ENCODE measurements around the gene NEK11. TPM values are rescaled to one million over a fixed set of nuclear protein-coding genes. Genes with fewer than 3 reads are reported as not detected.
"Not testable (repeated sequence)": the region's sequence is repeated elsewhere in the genome, so short reads cannot be mapped to it uniquely, and the experiment has no call there.

NEK11 gene
- total and polyA plus RNA-seq, 2 donors (not counting 3 experiments of a cell fraction or from before 2014, with no cell fraction given) = 1.7 to 4.3 TPM

DNA sequence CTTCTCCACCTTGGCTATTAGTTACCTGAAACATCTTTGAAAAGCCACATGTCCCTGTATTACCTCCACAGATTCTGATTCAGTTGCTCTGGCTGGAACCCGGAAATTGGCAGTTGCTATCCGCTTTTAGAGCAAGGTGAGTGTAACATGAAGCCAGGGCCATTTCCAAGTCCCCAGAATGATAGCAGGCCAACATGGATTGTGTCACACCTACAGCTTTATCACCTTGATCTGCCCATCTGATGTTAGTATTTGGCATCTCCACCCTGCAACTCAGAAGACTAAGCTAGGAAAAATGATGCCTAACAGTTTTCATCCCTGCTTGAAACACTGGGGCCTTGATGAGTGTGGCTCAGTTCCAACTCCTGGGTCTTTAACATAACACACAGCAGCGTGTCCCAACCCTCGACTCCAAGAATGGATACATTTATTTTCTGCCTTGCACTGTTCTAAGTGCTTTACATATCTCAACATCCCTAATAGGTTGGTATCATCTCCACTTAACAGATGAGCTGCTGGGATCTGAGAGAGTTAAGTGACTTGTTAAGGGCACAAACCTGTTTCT lies 333.6 kb downstream of the NEK11 start:
- TF ChIP-seq GATA2 (IDR thresholded peaks at IDR 0.05; ENCODE audit: insufficient read depth, insufficient read length, low read depth, low read length) (no peak), POLR2AphosphoS5 (IDR thresholded peaks at IDR 0.05; ENCODE audit: insufficient read depth, low read depth, low read length) (no peak), POLR2A (IDR thresholded peaks at IDR 0.05; ENCODE audit: low read depth, low read length) (no peak), JUN (IDR thresholded peaks at IDR 0.05; ENCODE audit: borderline replicate concordance, insufficient read depth, insufficient read length, low read depth) (no peak), MYC (IDR thresholded peaks at IDR 0.05; ENCODE audit: low read depth, low read length) (no peak), EZH2 (IDR thresholded peaks at IDR 0.05; ENCODE audit: borderline replicate concordance, low read depth, low read length, severe bottlenecking) (no peak), FOS (IDR thresholded peaks at IDR 0.05; ENCODE audit: borderline replicate concordance, insufficient read depth, low read length) (no peak)
- TF ChIP-seq, protein P1, sequence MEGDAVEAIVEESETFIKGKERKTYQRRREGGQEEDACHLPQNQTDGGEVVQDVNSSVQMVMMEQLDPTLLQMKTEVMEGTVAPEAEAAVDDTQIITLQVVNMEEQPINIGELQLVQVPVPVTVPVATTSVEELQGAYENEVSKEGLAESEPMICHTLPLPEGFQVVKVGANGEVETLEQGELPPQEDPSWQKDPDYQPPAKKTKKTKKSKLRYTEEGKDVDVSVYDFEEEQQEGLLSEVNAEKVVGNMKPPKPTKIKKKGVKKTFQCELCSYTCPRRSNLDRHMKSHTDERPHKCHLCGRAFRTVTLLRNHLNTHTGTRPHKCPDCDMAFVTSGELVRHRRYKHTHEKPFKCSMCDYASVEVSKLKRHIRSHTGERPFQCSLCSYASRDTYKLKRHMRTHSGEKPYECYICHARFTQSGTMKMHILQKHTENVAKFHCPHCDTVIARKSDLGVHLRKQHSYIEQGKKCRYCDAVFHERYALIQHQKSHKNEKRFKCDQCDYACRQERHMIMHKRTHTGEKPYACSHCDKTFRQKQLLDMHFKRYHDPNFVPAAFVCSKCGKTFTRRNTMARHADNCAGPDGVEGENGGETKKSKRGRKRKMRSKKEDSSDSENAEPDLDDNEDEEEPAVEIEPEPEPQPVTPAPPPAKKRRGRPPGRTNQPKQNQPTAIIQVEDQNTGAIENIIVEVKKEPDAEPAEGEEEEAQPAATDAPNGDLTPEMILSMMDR (IDR thresholded peaks at IDR 0.05; ENCODE audit: extremely low read depth in 1 of 2, insufficient read depth in 1 of 2, low read depth in 1 of 2, low read length in 2 of 2) = no peak
- TF ChIP-seq, protein P2, sequence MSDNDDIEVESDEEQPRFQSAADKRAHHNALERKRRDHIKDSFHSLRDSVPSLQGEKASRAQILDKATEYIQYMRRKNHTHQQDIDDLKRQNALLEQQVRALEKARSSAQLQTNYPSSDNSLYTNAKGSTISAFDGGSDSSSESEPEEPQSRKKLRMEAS (IDR thresholded peaks at IDR 0.05; ENCODE audit: insufficient read depth, insufficient read length) = no peak
- Histone ChIP-seq H3K36me3 (ENCODE audit: control insufficient read depth in 2 of 2, extremely low read depth in 1 of 2, insufficient read depth in 2 of 2, low read length in 2 of 2) (no peaks in the 10 kb centered on the region), H3K27me3 (ENCODE audit: control insufficient read depth in 2 of 2, insufficient read depth in 2 of 2, low read length in 2 of 2) (no peaks in the 10 kb centered on the region), H3K4me1 (ENCODE audit: control insufficient read depth, extremely low read depth, insufficient read depth, low read length) (no peaks in the 10 kb centered on the region), H3K4me3 (replicated peaks in 1 of 3; ENCODE audit: insufficient read depth in 1 of 3, low read depth in 1 of 3, low read length in 3 of 3) (no peak overlapping the region), H3K9me3 (replicated peaks; ENCODE audit: control insufficient read depth, insufficient read depth, low read length) (no peaks in the 10 kb centered on the region), H2AFZ (ENCODE audit: low read depth, low read length) (no peak overlapping the region), H4K20me1 (replicated peaks; ENCODE audit: control insufficient read depth, extremely low read depth, insufficient read depth, low read length) (no peaks in the 10 kb centered on the region), H3K9ac (replicated peaks; ENCODE audit: extremely low read depth, insufficient read depth, low read length) (no peak overlapping the region), H3K4me2 (ENCODE audit: insufficient read depth, low read length) (no peak overlapping the region), H3K9me1 (replicated peaks; ENCODE audit: control insufficient read depth, extremely low read depth, insufficient read depth, low read length) (no peaks in the 10 kb centered on the region), H3K79me2 (ENCODE audit: control insufficient read depth, insufficient read depth, low read length) (no peaks in the 10 kb centered on the region), H3K27ac (ENCODE audit: insufficient read depth, low read depth, low read length) (no peak overlapping the region)
- CTCF ChIA-PET = interaction anchor here (1.0 to 1.2 kb wide), 2 partner anchors 11 to 22 kb away, joined by 3 read pairs; partner anchors contain the start of gene NUDT16
- BruUV-seq (replicated peaks) = no TSS peak
- POLR2A ChIA-PET = no interaction called here
- no peak for FAIRE-seq
- dilution Hi-C loops (cut with MboI; ENCODE audit: extremely low pct_ligation_motif_present, low sequenced_read_pairs) = no loop called here
- no peak for DNase-seq (ENCODE audit: low read depth, low spot score)
- intact Hi-C loops (cut with micrococcal nuclease) = no loop called here

DNA sequence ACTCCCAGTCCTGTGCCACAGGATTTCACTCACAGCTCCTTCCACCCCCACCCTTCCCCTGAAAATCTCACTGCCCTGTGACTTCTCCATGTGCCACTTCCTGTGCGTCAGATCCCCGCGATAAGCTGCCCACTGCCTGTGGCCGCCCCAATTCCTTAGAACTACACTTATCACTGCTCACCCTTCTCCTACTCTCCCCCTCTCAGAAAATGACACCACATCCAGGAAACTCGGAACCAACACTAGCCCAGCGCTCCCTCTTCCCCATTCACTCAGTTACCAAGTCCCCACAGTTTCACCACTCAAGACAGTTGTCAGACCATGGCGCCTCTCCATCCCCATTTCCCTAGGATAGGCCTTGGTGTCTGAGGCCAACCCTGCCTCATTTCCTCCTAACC lies 334.4 kb downstream of the NEK11 start:
- H3K9me1 ChIP-seq (replicated peaks; ENCODE audit: control insufficient read depth, extremely low read depth, insufficient read depth, low read length); H3K4me2 ChIP-seq (ENCODE audit: insufficient read depth, low read length); H2AFZ ChIP-seq (ENCODE audit: low read depth, low read length); H3K9ac ChIP-seq (replicated peaks; ENCODE audit: extremely low read depth, insufficient read depth, low read length); H3K4me3 ChIP-seq (replicated peaks in 1 of 3; ENCODE audit: insufficient read depth in 1 of 3, low read depth in 1 of 3, low read length in 3 of 3); dilution Hi-C loops (cut with MboI; ENCODE audit: extremely low pct_ligation_motif_present, low sequenced_read_pairs); H3K9me3 ChIP-seq (replicated peaks; ENCODE audit: control insufficient read depth, insufficient read depth, low read length); H3K36me3 ChIP-seq (ENCODE audit: control insufficient read depth in 2 of 2, extremely low read depth in 1 of 2, insufficient read depth in 2 of 2, low read length in 2 of 2); H3K4me1 ChIP-seq (ENCODE audit: control insufficient read depth, extremely low read depth, insufficient read depth, low read length); DNase-seq (ENCODE audit: low read depth, low spot score); H3K27ac ChIP-seq (ENCODE audit: insufficient read depth, low read depth, low read length); intact Hi-C loops (cut with micrococcal nuclease); H3K79me2 ChIP-seq (ENCODE audit: control insufficient read depth, insufficient read depth, low read length); H4K20me1 ChIP-seq (replicated peaks; ENCODE audit: control insufficient read depth, extremely low read depth, insufficient read depth, low read length); FAIRE-seq; BruUV-seq (replicated peaks); H3K27me3 ChIP-seq (ENCODE audit: control insufficient read depth in 2 of 2, insufficient read depth in 2 of 2, low read length in 2 of 2): not testable (repeated sequence)
- POLR2A ChIA-PET = interaction anchor here (0.5 kb wide), 1 partner anchor 19 kb away, joined by 3 read pairs; no protein-coding TSS in a partner anchor
- CTCF ChIA-PET = interaction anchor here (1.2 kb wide), 1 partner anchor 21 kb away, joined by 3 read pairs; the partner anchor contains the start of gene NUDT16
